ENCODE measurements around the gene ILK.

The ILK gene

GRCh38 chr11:6603287-6604080 is at the start of gene ILK, which contains the start of gene RRP8:
TSS of gene ILK (plus strand) at chr11:6603774. CDS start at chr11:6604272, 498 bp downstream.
TSS of gene RRP8 (minus strand) at chr11:6603616. CDS start at chr11:6603502, 114 bp downstream.
- TF ChIP-seq Cebpa-rat (IDR thresholded peaks at IDR 0.05) = no peak
- Histone ChIP-seq H3K9me3 (no peaks in the 10 kb centered on the region), H3K4me2 (peak within 1 kb of the TSS; percentile 96), H3K27me3 (no peaks in the 10 kb centered on the region), H3K4me3 (peak within 1 kb of the TSS; percentile 80), H3K27ac (peak within 1 kb of the TSS; percentile 80), H3K4me1 (peaks cover 52% of the 10 kb centered on the region), H3K36me3 (peaks cover 48% of the 10 kb centered on the region), H3K9ac (peak within 1 kb of the TSS; percentile 88), H4K20me1 (peaks cover 63% of the 10 kb centered on the region)

GRCh38 chr11:6554828-6555706 is 48.5 kb upstream of the ILK start:
- Histone ChIP-seq H3K4me2 (no peak overlapping the region), H3K4me3 (no peak overlapping the region), H3K4me1 (no peaks in the 10 kb centered on the region), H3K27ac (no peak overlapping the region), H3K36me3 (peaks cover 8% of the 10 kb centered on the region), H3K9ac (no peak overlapping the region), H3K27me3 (no peaks in the 10 kb centered on the region), H3K9me3 (no peaks in the 10 kb centered on the region), H4K20me1 (no peaks in the 10 kb centered on the region)
- no peak for TF ChIP-seq Cebpa-rat (IDR thresholded peaks at IDR 0.05)

GRCh38 chr11:6556139-6556949 is 47.2 kb upstream of the ILK start:
- H3K4me1 ChIP-seq = no peaks in the 10 kb centered on the region
- H3K9me3 ChIP-seq = no peaks in the 10 kb centered on the region
- no peak overlapping the region for H3K4me3 ChIP-seq
- no peaks in the 10 kb centered on the region for H4K20me1 ChIP-seq
- H3K27ac ChIP-seq = no peak overlapping the region
- H3K4me2 ChIP-seq = no peak overlapping the region
- peaks cover 8% of the 10 kb centered on the region for H3K36me3 ChIP-seq
- no peak for TF ChIP-seq Cebpa-rat (IDR thresholded peaks at IDR 0.05)
- no peak overlapping the region for H3K9ac ChIP-seq
- no peaks in the 10 kb centered on the region for H3K27me3 ChIP-seq

GRCh38 chr11:6557063-6557462 is 46.5 kb upstream of the ILK start:
- H3K4me1 ChIP-seq = no peaks in the 10 kb centered on the region
- H3K9ac ChIP-seq = no peak overlapping the region
- H4K20me1 ChIP-seq = no peaks in the 10 kb centered on the region
- peaks cover 8% of the 10 kb centered on the region for H3K36me3 ChIP-seq
- no peaks in the 10 kb centered on the region for H3K9me3 ChIP-seq
- H3K27me3 ChIP-seq = no peaks in the 10 kb centered on the region
- no peak for TF ChIP-seq Cebpa-rat (IDR thresholded peaks at IDR 0.05)
- no peak overlapping the region for H3K4me3 ChIP-seq
- no peak overlapping the region for H3K4me2 ChIP-seq
- H3K27ac ChIP-seq = no peak overlapping the region

GRCh38 chr11:6557761-6558674 is 45.6 kb upstream of the ILK start:
- Histone ChIP-seq H3K9me3 (no peaks in the 10 kb centered on the region), H3K4me2 (no peak overlapping the region), H4K20me1 (no peaks in the 10 kb centered on the region), H3K36me3 (peaks cover 16% of the 10 kb centered on the region), H3K9ac (no peak overlapping the region), H3K27me3 (no peaks in the 10 kb centered on the region), H3K4me3 (no peak overlapping the region), H3K27ac (no peak overlapping the region), H3K4me1 (no peaks in the 10 kb centered on the region)
- no peak for TF ChIP-seq Cebpa-rat (IDR thresholded peaks at IDR 0.05)

- H4K20me1 ChIP-seq = no peaks in the 10 kb centered on the region
- peaks cover 28% of the 10 kb centered on the region for H3K36me3 ChIP-seq
- no peaks in the 10 kb centered on the region for H3K4me1 ChIP-seq
- no peaks in the 10 kb centered on the region for H3K9me3 ChIP-seq
- H3K27me3 ChIP-seq = no peaks in the 10 kb centered on the region
- no peak for TF ChIP-seq Cebpa-rat (IDR thresholded peaks at IDR 0.05)
- H3K4me2 ChIP-seq = no peak overlapping the region
- H3K4me3 ChIP-seq = no peak overlapping the region
- no peak overlapping the region for H3K27ac ChIP-seq
- no peak overlapping the region for H3K9ac ChIP-seq
Observed at GRCh38 chr11:6559369-6559768, 44.2 kb upstream of the ILK start.

- Histone ChIP-seq H3K27ac (no peak overlapping the region), H3K36me3 (peaks cover 33% of the 10 kb centered on the region), H3K27me3 (no peaks in the 10 kb centered on the region), H3K4me1 (no peaks in the 10 kb centered on the region), H3K4me2 (no peak overlapping the region), H3K9ac (no peak overlapping the region), H4K20me1 (no peaks in the 10 kb centered on the region), H3K9me3 (no peaks in the 10 kb centered on the region), H3K4me3 (no peak overlapping the region)
- no peak for TF ChIP-seq Cebpa-rat (IDR thresholded peaks at IDR 0.05)
Observed at GRCh38 chr11:6561288-6561687, 42.3 kb upstream of the ILK start.

GRCh38 chr11:6563121-6563619 is 40.4 kb upstream of the ILK start:
- no peaks in the 10 kb centered on the region for H3K4me1 ChIP-seq
- H4K20me1 ChIP-seq = no peaks in the 10 kb centered on the region
- no peaks in the 10 kb centered on the region for H3K27me3 ChIP-seq
- no peak for TF ChIP-seq Cebpa-rat (IDR thresholded peaks at IDR 0.05)
- H3K9ac ChIP-seq = no peak overlapping the region
- H3K36me3 ChIP-seq = peaks cover 46% of the 10 kb centered on the region
- no peak overlapping the region for H3K4me2 ChIP-seq
- H3K4me3 ChIP-seq = no peak overlapping the region
- no peak overlapping the region for H3K27ac ChIP-seq
- H3K9me3 ChIP-seq = no peaks in the 10 kb centered on the region

Data from BLaER1 (cell line).